C4-2B (cell line): ENCODE data around the gene ABHD16B.

ENCODE experiments used
- CTCF ChIP-seq: fragments of 450-650 bp; conservative IDR thresholded peaks from 2 replicates; pipeline ENCODE4 v1.5.1; 2017; ENCODE audit warnings: mild to moderate bottlenecking
- ZFX ChIP-seq: fragments of 450-650 bp; IDR thresholded peaks from 2 replicates; pipeline ENCODE4 v1.6.1; 2017

GRCh38 chr20:63826753-63827152 is 34.5 kb upstream of the ABHD16B start:
- TF ChIP-seq CTCF (no peak), ZFX (no peak)
